AG20443 (cell line): ENCODE measurements around the gene SIAH3.

Experiments
- DNase-seq: peaks from one replicate; pipeline ENCODE4 v3.0.0; 2012; ENCODE audit warnings: low spot score, mixed read lengths

Gene SIAH3

DNA sequence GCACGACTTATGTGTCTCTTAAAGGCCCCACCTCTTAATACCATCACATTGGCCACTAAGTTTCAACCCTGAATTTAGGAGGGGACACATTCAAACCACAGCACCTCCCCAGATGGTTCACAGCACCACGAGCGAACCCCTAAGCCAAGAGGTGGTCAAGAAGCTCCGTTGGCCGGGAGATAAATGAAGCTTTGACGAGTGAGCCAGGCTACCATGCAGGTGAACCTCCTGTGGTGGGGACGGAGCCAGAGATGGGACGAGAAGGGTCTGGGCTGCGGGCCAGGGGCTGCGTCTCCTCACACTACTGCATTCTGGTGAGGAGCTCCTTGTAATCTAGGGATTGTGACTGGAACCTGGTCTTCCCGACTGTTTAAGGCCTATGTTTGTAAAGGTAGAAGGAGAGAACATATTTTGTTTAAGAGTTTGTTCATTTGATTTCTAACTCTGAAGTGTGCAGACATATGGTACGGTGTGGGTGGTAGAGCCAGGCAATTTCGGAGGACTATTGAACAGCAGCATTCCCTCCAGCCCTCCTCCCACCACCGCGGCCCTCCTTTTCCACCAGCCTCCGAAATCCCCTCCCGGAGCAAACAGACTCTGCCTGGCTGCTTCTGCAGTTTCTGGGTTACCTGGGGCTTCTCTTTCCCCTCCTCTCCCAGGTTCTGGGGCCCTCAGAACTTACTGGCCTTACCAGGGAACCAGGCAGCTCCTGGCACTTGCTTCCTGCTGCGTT, 31.3 kb downstream of the SIAH3 start:
- DNase-seq, result no peak

- DNase-seq, result no peak
Measured at GRCh38 chr13:45817833-45818232, 33.7 kb downstream of the SIAH3 start.

DNA sequence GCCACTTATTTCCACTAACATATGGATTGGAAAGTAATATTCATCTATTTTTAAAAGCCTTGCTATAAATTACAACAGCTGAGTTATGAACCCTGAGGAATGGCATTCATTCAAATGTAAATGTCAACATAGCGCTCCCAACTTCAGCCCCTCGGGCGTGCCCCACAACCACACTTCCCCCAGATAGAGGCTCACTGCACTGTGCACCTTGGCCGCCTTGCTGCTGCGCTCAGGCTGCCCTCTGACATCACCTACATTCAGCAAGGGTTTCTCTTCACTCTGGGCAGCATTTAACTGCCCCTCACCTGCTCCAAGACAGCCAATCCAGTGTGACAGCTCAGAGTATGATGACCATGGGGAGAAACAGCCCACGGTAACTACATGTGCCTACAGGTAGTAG, 35.1 kb downstream of the SIAH3 start:
- DNase-seq, result no peak

GRCh38 chr13:45812695-45813372, 38.7 kb downstream of the SIAH3 start:
- DNase-seq, result no peak

- DNase-seq, result no peak
Measured at GRCh38 chr13:45811891-45812694, 39.5 kb downstream of the SIAH3 start.

- DNase-seq, result no peak
Measured at GRCh38 chr13:45809801-45810394, 41.7 kb downstream of the SIAH3 start.

DNA sequence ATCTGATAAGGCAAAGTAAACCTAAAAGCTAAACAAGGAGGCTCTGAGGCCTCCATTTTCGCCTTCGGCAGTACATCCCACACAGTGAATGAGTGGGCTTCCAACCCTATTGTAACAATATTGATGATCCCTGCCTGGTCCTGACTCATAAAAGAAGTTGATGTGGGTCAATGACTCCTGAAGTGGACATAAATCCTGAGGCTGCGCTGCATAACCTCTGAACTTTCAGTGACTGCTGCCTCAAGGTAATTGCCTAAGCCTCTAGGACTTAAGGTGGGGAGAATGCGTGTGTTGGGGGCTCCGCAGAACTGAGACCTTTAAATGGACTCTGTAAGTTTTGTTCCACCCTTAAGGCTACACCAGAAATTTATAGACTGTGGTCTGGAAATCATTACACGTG, 42.6 kb downstream of the SIAH3 start:
- DNase-seq, result no peak

- peak; percentile 57 for DNase-seq
Measured at GRCh38 chr13:45807520-45808099, 43.9 kb downstream of the SIAH3 start.

DNA sequence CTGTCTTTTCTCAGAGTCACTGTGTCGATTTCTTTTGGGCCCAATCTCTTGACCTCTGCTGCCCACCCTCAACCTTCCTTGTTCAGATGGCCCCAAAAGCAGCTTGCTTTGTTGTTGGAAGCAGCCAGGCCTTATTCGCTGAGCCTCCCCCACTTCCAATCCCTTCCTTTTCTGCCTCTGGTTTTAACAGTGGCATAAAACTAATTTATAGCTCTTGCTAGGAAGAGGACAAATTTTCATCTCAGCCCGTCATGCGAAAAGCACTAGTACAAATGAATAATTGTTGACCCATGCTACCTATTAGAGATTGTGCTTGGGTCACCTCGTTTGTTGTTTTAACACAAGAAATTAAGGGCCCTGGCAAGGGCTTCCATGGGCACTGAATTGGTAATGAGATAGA, 51.1 kb downstream of the SIAH3 start:
- DNase-seq, result no peak

DNA sequence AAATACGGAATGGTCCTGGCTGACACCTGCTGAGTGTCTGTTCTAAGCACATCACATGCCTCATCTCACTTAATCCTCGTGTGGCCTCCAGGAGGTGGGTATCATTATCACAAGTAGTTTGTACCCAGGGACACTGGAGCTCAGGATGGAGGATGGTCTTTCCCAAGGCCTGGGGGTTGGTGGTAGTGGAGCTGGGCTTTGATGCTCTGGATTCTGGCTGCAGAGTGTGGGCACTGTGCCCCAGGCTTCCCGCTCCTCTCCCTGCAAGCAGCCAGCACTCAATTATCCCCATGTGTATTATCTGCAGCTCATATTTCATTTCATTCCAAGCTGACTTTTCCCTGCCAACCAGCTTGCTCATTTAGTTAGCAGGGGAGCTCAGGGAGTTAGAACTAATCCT, 52.1 kb downstream of the SIAH3 start:
- DNase-seq, result no peak

- no peak for DNase-seq
Measured at GRCh38 chr13:45798851-45799250, 52.7 kb downstream of the SIAH3 start.

DNA sequence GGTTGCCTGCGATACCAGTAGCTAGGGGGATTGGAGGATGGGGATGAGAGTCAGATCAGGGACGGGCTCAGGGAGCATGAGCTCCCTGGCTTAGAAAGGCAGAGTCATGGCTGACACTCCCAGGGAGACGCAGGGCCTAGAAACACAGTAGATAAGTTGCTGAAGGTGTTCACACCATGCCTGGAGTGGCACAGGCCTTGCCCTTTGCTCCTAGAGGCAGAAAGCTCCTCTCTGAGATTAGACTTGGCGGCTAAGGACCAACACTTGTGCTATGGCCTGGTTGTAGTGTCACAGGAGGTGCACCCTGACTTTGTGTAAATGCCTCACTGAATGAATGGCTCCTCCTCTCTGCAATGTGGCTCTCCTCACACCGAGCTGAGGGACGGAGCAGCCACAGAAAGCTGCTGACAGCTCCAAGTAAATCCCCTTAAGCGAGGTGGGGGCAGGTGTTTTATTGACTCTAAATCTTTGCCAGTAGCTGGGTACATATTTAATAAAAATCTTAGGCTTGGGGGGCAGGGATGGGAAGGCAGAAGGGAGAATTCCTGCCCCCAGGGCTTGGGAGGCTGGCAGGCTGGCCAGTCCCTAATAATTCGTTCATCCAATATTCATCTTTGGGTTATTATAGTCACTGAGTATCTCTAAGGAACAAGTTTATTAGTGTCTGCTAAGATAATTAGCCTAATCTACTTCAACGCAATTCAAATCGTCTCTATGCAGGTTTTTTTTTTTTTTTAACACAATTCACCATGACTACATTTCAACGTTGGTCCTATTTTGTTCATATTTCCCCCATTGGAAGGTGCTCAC, 54.9 kb downstream of the SIAH3 start:
- DNase-seq, result no peak

GRCh38 chr13:45792827-45793303, 58.7 kb downstream of the SIAH3 start:
- DNase-seq, result no peak

DNA sequence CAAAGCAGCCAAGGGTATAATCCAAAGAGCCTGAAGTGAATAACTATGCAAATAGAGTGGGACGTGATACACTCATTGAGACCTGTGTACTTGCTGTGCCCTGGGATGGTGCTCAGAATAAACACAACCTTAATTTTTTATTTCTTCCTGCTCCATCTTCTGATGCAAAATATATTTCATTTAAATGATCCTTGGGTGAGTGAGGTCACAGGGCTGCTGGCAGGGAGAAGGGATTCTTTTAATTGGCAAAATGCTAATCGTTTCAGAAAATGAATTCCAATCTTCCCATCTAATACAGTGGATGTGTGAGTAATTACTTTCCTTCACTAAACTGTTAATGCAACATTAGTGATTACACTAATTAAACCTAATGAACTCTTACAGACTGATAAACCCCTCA, 63.5 kb downstream of the SIAH3 start:
- DNase-seq, result no peak

- DNase-seq, result no peak
Measured at GRCh38 chr13:45787346-45787745, 64.2 kb downstream of the SIAH3 start.

DNA sequence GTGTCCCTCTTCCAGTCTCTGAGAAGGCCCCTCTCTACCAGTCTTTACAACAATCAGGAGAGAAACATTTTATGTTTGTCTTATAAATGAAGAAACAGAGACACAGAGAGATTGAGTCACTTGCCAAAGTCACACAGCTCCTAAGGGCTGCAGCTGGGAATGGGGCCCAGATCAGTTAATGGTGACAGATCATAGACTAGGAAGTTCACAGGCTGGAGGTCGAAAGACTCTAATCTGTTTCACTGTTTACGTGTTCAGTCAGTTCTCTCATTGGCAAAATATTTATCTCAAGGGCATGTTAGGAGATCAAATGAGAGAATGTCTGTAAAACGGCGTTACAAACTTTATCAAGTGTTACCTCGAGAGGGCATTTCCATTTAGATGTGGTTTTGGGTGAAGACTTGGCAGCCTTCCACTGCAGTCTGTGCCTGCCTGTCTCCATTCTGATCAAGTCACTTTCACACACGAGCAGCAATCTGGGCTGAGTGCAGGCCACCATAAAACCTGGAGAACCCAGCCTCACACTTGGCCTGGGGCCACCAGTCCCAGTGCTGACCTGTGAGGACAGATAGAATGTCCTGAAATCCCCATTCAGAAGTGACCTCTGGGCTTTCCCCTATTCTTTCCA, 65.1 kb downstream of the SIAH3 start:
- no peak for DNase-seq

GRCh38 chr13:45784755-45785675, 66.5 kb downstream of the SIAH3 start:
- no peak for DNase-seq

- no peak for DNase-seq
Measured at GRCh38 chr13:45783346-45784043, 68.1 kb downstream of the SIAH3 start.
